ENCODE data around the gene ZNF518B.

DNA sequence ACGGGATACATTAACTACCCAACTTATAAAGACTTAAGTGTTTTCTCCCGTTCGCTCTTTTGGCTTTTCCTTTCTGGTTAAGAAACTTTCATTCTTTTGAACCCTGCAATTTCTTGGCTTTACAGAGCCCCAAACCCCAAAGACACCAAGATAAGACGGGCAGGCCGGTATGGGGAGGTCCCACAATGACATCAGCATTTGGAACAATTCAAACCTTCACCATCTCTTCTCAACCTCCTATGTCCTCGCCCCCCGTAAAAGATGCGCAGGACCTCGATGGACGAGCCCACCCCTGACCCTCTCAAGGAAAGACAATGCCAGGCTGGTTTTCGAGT is 999 bp downstream of the ZNF518B start:
- TF ChIP-seq, protein P1, sequence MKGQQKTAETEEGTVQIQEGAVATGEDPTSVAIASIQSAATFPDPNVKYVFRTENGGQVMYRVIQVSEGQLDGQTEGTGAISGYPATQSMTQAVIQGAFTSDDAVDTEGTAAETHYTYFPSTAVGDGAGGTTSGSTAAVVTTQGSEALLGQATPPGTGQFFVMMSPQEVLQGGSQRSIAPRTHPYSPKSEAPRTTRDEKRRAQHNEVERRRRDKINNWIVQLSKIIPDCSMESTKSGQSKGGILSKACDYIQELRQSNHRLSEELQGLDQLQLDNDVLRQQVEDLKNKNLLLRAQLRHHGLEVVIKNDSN (CRISPR knock-in tag; IDR thresholded peaks at IDR 0.05) = no peak
- TF ChIP-seq, protein P2, sequence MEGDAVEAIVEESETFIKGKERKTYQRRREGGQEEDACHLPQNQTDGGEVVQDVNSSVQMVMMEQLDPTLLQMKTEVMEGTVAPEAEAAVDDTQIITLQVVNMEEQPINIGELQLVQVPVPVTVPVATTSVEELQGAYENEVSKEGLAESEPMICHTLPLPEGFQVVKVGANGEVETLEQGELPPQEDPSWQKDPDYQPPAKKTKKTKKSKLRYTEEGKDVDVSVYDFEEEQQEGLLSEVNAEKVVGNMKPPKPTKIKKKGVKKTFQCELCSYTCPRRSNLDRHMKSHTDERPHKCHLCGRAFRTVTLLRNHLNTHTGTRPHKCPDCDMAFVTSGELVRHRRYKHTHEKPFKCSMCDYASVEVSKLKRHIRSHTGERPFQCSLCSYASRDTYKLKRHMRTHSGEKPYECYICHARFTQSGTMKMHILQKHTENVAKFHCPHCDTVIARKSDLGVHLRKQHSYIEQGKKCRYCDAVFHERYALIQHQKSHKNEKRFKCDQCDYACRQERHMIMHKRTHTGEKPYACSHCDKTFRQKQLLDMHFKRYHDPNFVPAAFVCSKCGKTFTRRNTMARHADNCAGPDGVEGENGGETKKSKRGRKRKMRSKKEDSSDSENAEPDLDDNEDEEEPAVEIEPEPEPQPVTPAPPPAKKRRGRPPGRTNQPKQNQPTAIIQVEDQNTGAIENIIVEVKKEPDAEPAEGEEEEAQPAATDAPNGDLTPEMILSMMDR (IDR thresholded peaks at IDR 0.05) = no peak
- TF ChIP-seq NR2C2 (CRISPR knock-in tag; IDR thresholded peaks at IDR 0.05) (no peak), ESRRA (CRISPR knock-in tag; IDR thresholded peaks at IDR 0.05; ENCODE audit: borderline replicate concordance) (no peak), SP1 (CRISPR knock-in tag; conservative IDR thresholded peaks at IDR 0.05) (no peak), USF2 (CRISPR knock-in tag; IDR thresholded peaks at IDR 0.05) (no peak), AFF4 (CRISPR knock-in tag; IDR thresholded peaks at IDR 0.05; ENCODE audit: borderline replicate concordance) (no peak), TEAD4 (CRISPR knock-in tag; IDR thresholded peaks at IDR 0.05) (no peak), FOXK1 (CRISPR knock-in tag; IDR thresholded peaks at IDR 0.05) (no peak), MXD4 (CRISPR knock-in tag; IDR thresholded peaks at IDR 0.05; ENCODE audit: borderline replicate concordance) (no peak), NFE2L1 (CRISPR knock-in tag; IDR thresholded peaks at IDR 0.05) (no peak)
- TF ChIP-seq, protein P3, sequence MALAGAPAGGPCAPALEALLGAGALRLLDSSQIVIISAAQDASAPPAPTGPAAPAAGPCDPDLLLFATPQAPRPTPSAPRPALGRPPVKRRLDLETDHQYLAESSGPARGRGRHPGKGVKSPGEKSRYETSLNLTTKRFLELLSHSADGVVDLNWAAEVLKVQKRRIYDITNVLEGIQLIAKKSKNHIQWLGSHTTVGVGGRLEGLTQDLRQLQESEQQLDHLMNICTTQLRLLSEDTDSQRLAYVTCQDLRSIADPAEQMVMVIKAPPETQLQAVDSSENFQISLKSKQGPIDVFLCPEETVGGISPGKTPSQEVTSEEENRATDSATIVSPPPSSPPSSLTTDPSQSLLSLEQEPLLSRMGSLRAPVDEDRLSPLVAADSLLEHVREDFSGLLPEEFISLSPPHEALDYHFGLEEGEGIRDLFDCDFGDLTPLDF (CRISPR knock-in tag; IDR thresholded peaks at IDR 0.05) = no peak
- TF ChIP-seq, protein P4, sequence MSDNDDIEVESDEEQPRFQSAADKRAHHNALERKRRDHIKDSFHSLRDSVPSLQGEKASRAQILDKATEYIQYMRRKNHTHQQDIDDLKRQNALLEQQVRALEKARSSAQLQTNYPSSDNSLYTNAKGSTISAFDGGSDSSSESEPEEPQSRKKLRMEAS (CRISPR knock-in tag; IDR thresholded peaks at IDR 0.05) = no peak
